ENCODE results near the gene ICAM5.

The ICAM5 gene

GRCh38 chr19:10290876-10291553, 1.3 kb downstream of the ICAM5 start:
- H3K27ac ChIP-seq, result peak overlapping the region; percentile 93
- peak; percentile 64 for DNase-seq (ENCODE audit: low spot score)
- no peak for TF ChIP-seq CTCF (conservative IDR thresholded peaks at IDR 0.05; ENCODE audit: low read depth)

GRCh38 chr19:10291554-10292205, 1.9 kb downstream of the ICAM5 start:
- ChIA-PET CTCF (interaction anchor here (0.8 to 1.3 kb wide), 3 partner anchors 93 to 99 kb away, joined by 3 to 6 read pairs (median 4); no protein-coding TSS in a partner anchor), POLR2A (ENCODE audit: low non-redundant PET) (interaction anchor here (0.6 kb wide), 1 partner anchor 40 kb away, joined by 6 read pairs; no protein-coding TSS in a partner anchor)
- no peak for TF ChIP-seq CTCF (conservative IDR thresholded peaks at IDR 0.05; ENCODE audit: low read depth)
- DNase-seq (ENCODE audit: low spot score), result no peak
- H3K27ac ChIP-seq, result peak overlapping the region; percentile 93

More at GRCh38 chr19:10290876-10291553, 1.3 kb downstream of the ICAM5 start:
- CTCF ChIA-PET, result interaction anchor here (0.6 to 1.7 kb wide), 4 partner anchors 22 to 214 kb away, joined by 3 to 11 read pairs (median 4); no protein-coding TSS in a partner anchor
- POLR2A ChIA-PET (ENCODE audit: low non-redundant PET), result no interaction called here

- ChIA-PET POLR2A (ENCODE audit: low non-redundant PET) (interaction anchor here (0.6 kb wide), 1 partner anchor 39 kb away, joined by 6 read pairs; no protein-coding TSS in a partner anchor), CTCF (interaction anchor here (0.8 to 1.3 kb wide), 2 partner anchors 96 to 98 kb away, joined by 4 to 6 read pairs; no protein-coding TSS in a partner anchor)
- DNase-seq (ENCODE audit: low spot score), result peak; percentile 85
- H3K27ac ChIP-seq, result peak overlapping the region; percentile 93
- TF ChIP-seq CTCF (conservative IDR thresholded peaks at IDR 0.05; ENCODE audit: low read depth), result no peak
Measured at GRCh38 chr19:10292206-10292788, 2.5 kb downstream of the ICAM5 start.

DNA sequence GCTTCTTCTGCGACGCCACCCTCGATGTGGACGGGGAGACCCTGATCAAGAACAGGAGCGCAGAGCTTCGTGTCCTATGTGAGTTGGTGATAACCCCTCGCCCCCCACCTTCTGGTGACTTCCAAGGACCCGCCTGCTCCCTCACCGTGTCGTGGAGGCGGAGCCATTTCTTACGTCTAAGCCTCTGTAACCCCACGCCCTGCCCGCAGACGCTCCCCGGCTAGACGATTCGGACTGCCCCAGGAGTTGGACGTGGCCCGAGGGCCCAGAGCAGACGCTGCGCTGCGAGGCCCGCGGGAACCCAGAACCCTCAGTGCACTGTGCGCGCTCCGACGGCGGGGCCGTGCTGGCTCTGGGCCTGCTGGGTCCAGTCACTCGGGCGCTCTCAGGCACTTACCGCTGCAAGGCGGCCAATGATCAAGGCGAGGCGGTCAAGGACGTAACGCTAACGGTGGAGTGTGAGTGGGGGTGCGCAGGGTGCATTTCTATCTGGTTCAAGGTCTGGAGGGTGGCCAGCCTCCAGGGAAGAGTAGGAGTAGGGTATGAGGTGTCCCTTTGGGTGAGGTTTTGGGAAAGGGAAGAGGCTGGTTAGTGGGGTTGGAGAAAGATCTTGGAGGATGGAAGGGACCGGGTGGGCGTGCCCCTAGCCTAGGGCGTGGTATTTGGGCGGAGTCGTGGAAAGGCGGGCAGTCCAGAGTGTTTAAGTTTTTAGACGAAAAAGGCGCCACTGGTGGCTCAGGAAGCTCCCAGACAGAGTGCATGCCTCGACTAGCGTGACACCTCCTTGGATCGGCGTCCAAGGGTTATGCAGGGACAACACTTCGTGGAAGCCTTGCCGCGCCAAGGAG, 3.3 kb downstream of the ICAM5 start:
- CTCF ChIA-PET, result no interaction called here
- H3K27ac ChIP-seq, result peak overlapping the region; percentile 93
- no peak for TF ChIP-seq CTCF (conservative IDR thresholded peaks at IDR 0.05; ENCODE audit: low read depth)
- no peak for DNase-seq (ENCODE audit: low spot score)
- POLR2A ChIA-PET (ENCODE audit: low non-redundant PET), result no interaction called here

GRCh38 chr19:10293637-10294367, 4.0 kb downstream of the ICAM5 start:
- DNase-seq (ENCODE audit: low spot score), result no peak
- POLR2A ChIA-PET (ENCODE audit: low non-redundant PET), result no interaction called here
- no peak overlapping the region for H3K27ac ChIP-seq
- CTCF ChIA-PET, result no interaction called here
- TF ChIP-seq CTCF (conservative IDR thresholded peaks at IDR 0.05; ENCODE audit: low read depth), result no peak

Measured in RWPE1 (cell line).